ENCODE measurements around the gene ARHGEF33. TPM values are rescaled to one million over a fixed set of nuclear protein-coding genes. Genes with fewer than 3 reads are reported as not detected.

ARHGEF33 gene
- total RNA-seq, 1 experiment from 2014 or later, result 0.30 TPM

DNA sequence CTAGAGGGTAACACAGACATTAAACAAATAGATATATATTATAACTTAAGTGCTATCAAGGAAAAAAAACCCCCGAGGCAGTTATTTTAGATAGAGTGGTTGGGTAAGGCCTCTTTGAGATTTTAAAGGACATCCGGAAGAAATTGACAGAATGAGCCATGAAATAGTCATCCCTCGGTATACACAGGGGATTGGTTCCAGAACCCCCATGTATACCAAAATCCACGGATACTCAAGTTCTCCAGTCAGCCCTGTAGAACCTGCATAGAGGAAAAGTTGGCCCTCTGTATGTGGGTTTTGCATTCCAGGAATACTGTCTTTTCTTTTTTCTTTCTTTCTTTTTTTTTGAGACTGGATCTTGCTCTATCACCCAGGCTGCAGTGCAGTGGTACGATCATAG is 15.9 kb upstream of the ARHGEF33 start:
- Histone ChIP-seq H3K9me3 (ENCODE audit: control insufficient read depth in 1 of 2, insufficient read depth in 1 of 2, low read depth in 1 of 2, low read length in 2 of 2) (no peaks in the 10 kb centered on the region), H2AFZ (ENCODE audit: low read depth, low read length, poor library complexity, severe bottlenecking) (no peak overlapping the region), H3K4me3 (replicated peaks in 1 of 2; ENCODE audit: low read depth in 1 of 2, low read length in 2 of 2) (no peak overlapping the region), H3K79me2 (ENCODE audit: insufficient read depth, low read length) (peaks cover 28% of the 10 kb centered on the region), H3K27me3 (ENCODE audit: insufficient read depth, low read length) (no peaks in the 10 kb centered on the region), H3K27ac (ENCODE audit: low read depth, low read length) (no peak overlapping the region), H3K9ac (ENCODE audit: low read length) (no peak overlapping the region), H3K4me2 (ENCODE audit: low read length) (no peak overlapping the region), H3K4me1 (ENCODE audit: control insufficient read depth in 1 of 2, insufficient read depth in 2 of 2, low read length in 2 of 2) (peaks cover 3 to 13% of the 10 kb centered on the region in 2 experiments; a peak in 3 of 4 replicates), H3K36me3 (ENCODE audit: control insufficient read depth in 1 of 2, insufficient read depth in 2 of 2, low read length in 2 of 2) (no peaks in the 10 kb centered on the region), H3K9me2 (ENCODE audit: insufficient read depth) (no peaks in the 10 kb centered on the region), H4K20me1 (ENCODE audit: insufficient read depth) (no peaks in the 10 kb centered on the region)
- no TSS peak for BruUV-seq (replicated peaks)
- ChIA-PET RAD21 (ENCODE audit: low non-redundant PET in 1 of 2, low total read pairs in 2 of 2, uncharacterized antibody in 2 of 2, unreplicated experiment in 2 of 2) (no interaction called here), CTCF (no interaction called here), POLR2A (no interaction called here)
- intact Hi-C loops (cut with micrococcal nuclease), result no loop called here
- ATAC-seq (no peak), DNase-seq (ENCODE audit: low read depth, low spot score) (no peak)
- TF ChIP-seq CTCF (IDR thresholded peaks at IDR 0.05 in 2 of 3, conservative IDR thresholded peaks at IDR 0.05 in 1 of 3; ENCODE audit: borderline replicate concordance in 1 of 3, insufficient read depth in 1 of 3, low read depth in 2 of 3, low read length in 2 of 3) (no peak), RAD21 (IDR thresholded peaks at IDR 0.05; ENCODE audit: low read depth) (no peak), SRF (IDR thresholded peaks at IDR 0.05; ENCODE audit: low read depth) (no peak), EZH2 (IDR thresholded peaks at IDR 0.05) (no peak), CEBPB (IDR thresholded peaks at IDR 0.05; ENCODE audit: low read depth) (no peak), ZFX (IDR thresholded peaks at IDR 0.05) (no peak), TCF7L2 (IDR thresholded peaks at IDR 0.05; ENCODE audit: borderline replicate concordance, extremely low read depth, insufficient read depth, insufficient read length) (no peak), ZNF274 (IDR thresholded peaks at IDR 0.05; ENCODE audit: low read depth, low read length) (no peak), ELF1 (IDR thresholded peaks at IDR 0.05; ENCODE audit: borderline replicate concordance, low read depth) (no peak), ATF3 (IDR thresholded peaks at IDR 0.05) (no peak), POLR2A (IDR thresholded peaks at IDR 0.05; ENCODE audit: borderline replicate concordance, extremely low read depth, insufficient read depth, insufficient read length) (no peak), REST (IDR thresholded peaks at IDR 0.05; ENCODE audit: low read depth) (no peak), CBX3 (IDR thresholded peaks at IDR 0.05; ENCODE audit: low read depth) (no peak), POLR2AphosphoS5 (IDR thresholded peaks at IDR 0.05; ENCODE audit: low read depth, low read length) (no peak), EZH2phosphoT487 (IDR thresholded peaks at IDR 0.05; ENCODE audit: borderline replicate concordance) (no peak), SP1 (IDR thresholded peaks at IDR 0.05; ENCODE audit: low read depth) (no peak), EGR1 (IDR thresholded peaks at IDR 0.05; ENCODE audit: low read depth) (no peak), YY1 (IDR thresholded peaks at IDR 0.05; ENCODE audit: extremely low read depth, insufficient replicate concordance, low read depth, low read length) (no peak)
- TF ChIP-seq, protein P1, sequence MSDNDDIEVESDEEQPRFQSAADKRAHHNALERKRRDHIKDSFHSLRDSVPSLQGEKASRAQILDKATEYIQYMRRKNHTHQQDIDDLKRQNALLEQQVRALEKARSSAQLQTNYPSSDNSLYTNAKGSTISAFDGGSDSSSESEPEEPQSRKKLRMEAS (IDR thresholded peaks at IDR 0.05), result no peak

Measured in HCT116 (cell line).